Neuron (in vitro differentiated cells): Measurements from ENCODE around the gene FGG.
"Not testable (repeated sequence)": the region's sequence is repeated elsewhere in the genome, so short reads cannot be mapped to it uniquely, and the experiment has no call there.

Experiments used
- H2AFZ ChIP-seq: one replicate; pipeline ENCODE4 v1.6.1; 2013; ENCODE audit warnings: low read depth, mild to moderate bottlenecking, inconsistent platforms, low read length, moderate library complexity
- H3K27me3 ChIP-seq: one replicate; pipeline ENCODE4 v1.6.1; 2013; ENCODE audit warnings: low read length; ENCODE audit not compliant: insufficient read depth
- H3K36me3 ChIP-seq: one replicate; pipeline ENCODE4 v1.6.1; 2013; ENCODE audit warnings: low read length; ENCODE audit not compliant: insufficient read depth
- H3K4me1 ChIP-seq: one replicate; pipeline ENCODE4 v1.6.1; 2013; ENCODE audit warnings: low read length; ENCODE audit not compliant: insufficient read depth
- H3K4me3 ChIP-seq: 2 replicates; pipeline ENCODE4 v1.5.1; 2013; ENCODE audit warnings: mild to moderate bottlenecking, low read length, moderate library complexity
- H3K9me3 ChIP-seq: one replicate; pipeline ENCODE4 v1.6.1; 2013; ENCODE audit warnings: low read length

FGG gene

GRCh38 chr4:154606728-154607723, 5.4 kb downstream of the FGG start:
- Histone ChIP-seq H3K4me3 (no peak overlapping the region), H3K36me3 (no peaks in the 10 kb centered on the region), H3K27me3 (peaks cover 2% of the 10 kb centered on the region), H3K9me3 (no peaks in the 10 kb centered on the region), H2AFZ (no peak overlapping the region), H3K4me1 (no peaks in the 10 kb centered on the region)

DNA sequence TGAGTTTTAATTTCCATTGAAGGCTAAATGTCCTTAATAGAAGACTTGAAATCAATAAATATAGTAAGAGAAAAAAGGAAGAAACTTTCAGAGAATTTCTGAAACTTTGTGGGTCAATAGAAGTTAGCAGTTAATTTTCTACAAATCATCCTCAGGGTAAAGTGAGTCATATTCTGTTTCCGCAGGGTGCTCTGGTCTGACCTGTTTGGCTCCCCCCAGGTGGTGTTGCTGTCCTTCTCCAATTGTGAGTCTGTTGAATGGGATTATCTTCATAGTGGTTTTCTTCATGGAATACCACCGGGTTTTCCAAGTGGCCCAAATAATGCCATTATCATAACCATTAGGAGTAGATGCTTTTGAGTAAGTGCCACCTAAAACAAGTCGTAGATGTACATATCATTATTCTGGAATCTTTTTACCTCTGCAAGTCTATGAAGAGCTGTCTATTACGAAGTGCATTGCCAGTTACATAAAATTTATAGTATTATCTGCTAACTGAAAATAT, 7.7 kb downstream of the FGG start:
- Histone ChIP-seq H3K4me1 (no peaks in the 10 kb centered on the region), H3K36me3 (no peaks in the 10 kb centered on the region), H3K9me3 (no peaks in the 10 kb centered on the region), H3K27me3 (peaks cover 2% of the 10 kb centered on the region), H2AFZ (no peak overlapping the region), H3K4me3 (no peak overlapping the region)

DNA sequence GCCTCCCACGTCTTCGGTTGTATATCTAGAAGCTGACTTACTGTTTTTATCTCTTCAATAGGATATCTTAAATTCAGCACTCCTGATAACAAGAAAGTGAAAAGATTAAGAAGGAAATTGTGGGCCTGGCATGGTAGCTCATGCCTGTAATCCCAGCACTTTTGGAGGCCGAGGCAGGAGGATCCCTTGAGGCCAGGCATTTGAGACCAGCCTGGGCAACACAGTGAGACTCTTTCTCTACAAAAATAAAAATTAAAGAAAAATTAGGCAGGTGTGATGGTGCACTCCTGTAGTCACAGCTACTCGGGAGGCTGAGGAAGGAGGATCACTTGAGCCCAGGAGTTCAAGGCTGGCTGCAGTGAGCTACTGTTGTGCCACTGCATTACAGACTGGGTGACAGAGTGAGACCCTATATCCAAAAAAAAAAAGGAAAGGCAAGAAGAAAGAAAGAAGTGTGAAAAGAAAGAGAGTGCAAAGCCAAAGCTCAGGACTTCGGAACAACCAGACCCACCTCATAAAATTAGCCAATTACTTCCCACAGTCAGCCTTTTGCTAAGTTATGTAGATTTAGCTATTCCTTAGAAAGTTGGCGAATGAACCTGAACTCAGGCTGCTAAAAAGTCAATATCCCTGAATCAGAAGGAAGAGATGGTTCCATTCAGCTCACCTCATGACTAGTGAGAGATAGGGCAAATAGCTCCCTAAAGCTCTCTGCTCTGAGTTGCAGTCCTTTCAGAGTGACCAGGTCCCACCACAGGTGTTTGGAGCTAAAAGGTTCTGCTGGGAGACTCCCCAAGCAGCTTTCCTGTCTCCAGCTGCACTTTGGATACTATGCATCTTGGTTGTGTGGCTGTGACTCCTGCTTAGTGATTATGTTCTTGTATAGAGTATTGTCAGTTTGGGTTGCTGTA, 9.2 kb downstream of the FGG start:
- Histone ChIP-seq H3K4me1 (no peaks in the 10 kb centered on the region), H3K4me3 (no peak overlapping the region), H3K27me3 (no peaks in the 10 kb centered on the region), H3K9me3 (no peaks in the 10 kb centered on the region), H2AFZ (no peak overlapping the region), H3K36me3 (no peaks in the 10 kb centered on the region)

- Histone ChIP-seq H3K9me3 (no peaks in the 10 kb centered on the region), H3K4me1 (no peaks in the 10 kb centered on the region), H3K27me3 (no peaks in the 10 kb centered on the region), H3K36me3 (no peaks in the 10 kb centered on the region), H3K4me3 (no peak overlapping the region), H2AFZ (no peak overlapping the region)
Measured at GRCh38 chr4:154602404-154603020, 9.9 kb downstream of the FGG start.

DNA sequence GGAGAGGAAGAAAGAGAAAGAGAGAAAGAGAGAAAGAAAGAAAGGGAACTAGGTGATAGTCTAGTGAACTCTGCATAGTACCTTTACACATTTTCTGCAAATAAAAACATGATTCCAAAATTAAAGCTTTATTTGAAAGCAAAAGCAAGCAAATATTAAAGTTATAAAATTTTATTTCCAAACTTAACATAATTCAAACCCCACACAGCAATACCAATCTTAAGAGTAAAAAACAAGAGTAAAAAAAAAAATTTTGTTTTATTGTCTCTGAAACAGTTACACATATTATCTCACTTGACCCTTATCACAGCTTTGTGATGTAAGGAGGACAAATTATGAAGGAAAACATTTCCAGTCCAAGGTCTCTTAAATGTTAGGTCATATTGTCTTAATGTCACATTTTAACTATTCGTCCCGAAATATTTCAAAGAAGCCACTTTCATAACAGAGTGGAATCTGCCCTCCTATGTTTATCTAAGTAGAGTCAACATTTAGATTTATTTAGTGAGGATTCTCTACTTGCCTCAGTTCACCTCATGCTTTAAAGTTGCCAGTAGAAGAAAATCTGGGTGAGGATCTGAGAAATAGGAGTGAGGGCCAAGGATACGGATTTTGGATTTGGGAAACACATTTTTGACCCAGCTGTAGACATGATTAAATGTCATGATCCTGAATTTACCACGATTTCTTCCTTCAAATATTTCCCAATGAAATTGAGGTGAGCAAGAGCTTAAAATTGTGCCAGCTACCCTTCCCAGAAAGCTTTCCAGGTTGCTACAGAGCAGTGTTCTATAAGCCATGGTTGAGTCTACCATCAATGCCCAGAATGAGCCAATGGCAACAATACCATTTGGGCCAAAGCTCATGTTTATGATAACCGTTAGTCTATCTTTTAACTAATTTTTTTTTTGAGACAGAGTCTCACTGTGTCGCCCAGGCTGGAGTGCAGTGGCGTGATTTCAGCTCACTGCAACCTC, 14.4 kb downstream of the FGG start:
- no peak overlapping the region for H2AFZ ChIP-seq
- H3K36me3 ChIP-seq, result no peaks in the 10 kb centered on the region
- H3K9me3 ChIP-seq, result no peaks in the 10 kb centered on the region
- H3K4me1 ChIP-seq, result no peaks in the 10 kb centered on the region
- H3K27me3 ChIP-seq, result no peaks in the 10 kb centered on the region
- H3K4me3 ChIP-seq, result no peak overlapping the region

GRCh38 chr4:154597281-154597680, 15.2 kb downstream of the FGG start:
- not testable (repeated sequence) for H3K27me3 ChIP-seq, H3K9me3 ChIP-seq, H3K4me3 ChIP-seq, H3K36me3 ChIP-seq, H3K4me1 ChIP-seq, H2AFZ ChIP-seq

DNA sequence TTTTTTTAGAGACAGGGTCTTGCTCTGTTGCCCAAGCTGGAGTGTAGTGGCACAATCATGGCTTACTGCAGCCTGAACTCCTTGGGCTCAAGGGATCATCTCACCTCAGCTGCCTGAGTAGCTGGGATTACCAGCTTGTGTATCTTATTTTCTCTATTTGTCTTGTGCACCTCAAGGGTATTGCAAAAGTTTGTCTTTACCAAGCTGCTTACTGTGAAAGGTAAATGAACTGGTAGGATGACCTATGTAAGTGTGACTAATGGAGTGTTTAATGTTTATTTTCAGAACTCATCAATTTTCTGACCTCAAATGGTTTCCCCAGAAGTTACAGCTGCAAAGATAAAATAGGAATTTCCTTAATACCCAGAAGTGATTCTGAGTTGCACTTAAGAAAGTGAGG, 16.6 kb downstream of the FGG start:
- H3K9me3 ChIP-seq, result no peaks in the 10 kb centered on the region
- no peak overlapping the region for H3K4me3 ChIP-seq
- no peak overlapping the region for H2AFZ ChIP-seq
- no peaks in the 10 kb centered on the region for H3K36me3 ChIP-seq
- no peaks in the 10 kb centered on the region for H3K4me1 ChIP-seq
- no peaks in the 10 kb centered on the region for H3K27me3 ChIP-seq

- not testable (repeated sequence) for H3K27me3 ChIP-seq, H3K9me3 ChIP-seq, H2AFZ ChIP-seq, H3K36me3 ChIP-seq, H3K4me1 ChIP-seq, H3K4me3 ChIP-seq
Measured at GRCh38 chr4:154594343-154594742, 18.1 kb downstream of the FGG start.

DNA sequence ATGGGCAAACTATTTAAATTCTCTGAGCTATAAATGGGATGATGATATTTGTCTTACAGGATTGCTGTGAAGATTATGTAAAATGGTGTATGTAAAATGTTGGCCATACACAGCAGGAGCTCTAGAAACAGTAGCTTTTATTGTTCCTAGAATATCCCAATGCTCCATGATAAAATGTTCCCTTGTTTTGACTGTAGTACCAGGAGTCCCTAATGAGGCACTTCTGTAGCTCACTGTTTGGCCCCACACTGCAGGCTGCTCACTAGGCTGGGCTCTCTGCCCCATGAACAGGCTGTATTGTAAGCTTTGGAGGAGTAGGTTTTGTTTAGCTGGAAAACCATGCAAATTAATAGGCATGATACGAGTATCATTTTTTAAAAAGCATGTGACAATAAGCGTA, 18.6 kb downstream of the FGG start:
- Histone ChIP-seq H3K27me3 (peaks cover 10% of the 10 kb centered on the region), H3K36me3 (no peaks in the 10 kb centered on the region), H3K4me3 (no peak overlapping the region), H3K9me3 (no peaks in the 10 kb centered on the region), H3K4me1 (no peaks in the 10 kb centered on the region), H2AFZ (no peak overlapping the region)

DNA sequence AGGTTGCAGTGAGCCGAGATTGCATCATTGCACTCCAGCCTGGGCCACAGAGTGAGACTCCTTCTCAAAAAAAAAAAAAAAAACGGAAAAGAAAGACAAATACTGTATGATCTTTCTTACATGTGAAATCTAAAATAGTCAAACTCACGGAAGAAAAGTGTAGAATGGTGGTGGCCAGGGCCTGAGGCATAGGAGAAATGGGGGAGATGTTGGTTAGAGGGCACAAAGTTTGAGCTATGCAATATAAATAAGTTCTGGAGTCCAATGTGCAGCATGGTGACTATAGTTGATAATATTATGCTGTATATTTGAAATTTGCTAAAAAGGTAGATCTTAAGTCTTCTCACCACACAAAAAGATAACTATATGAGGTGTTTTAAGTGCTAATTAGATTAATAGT, 20.6 kb downstream of the FGG start:
- Histone ChIP-seq H3K36me3 (no peaks in the 10 kb centered on the region), H2AFZ (no peak overlapping the region), H3K9me3 (no peaks in the 10 kb centered on the region), H3K4me1 (no peaks in the 10 kb centered on the region), H3K27me3 (peaks cover 10% of the 10 kb centered on the region), H3K4me3 (no peak overlapping the region)

- Histone ChIP-seq H3K4me3 (no peak within 1 kb of the TSS), H3K9me3 (no peaks in the 10 kb centered on the region), H3K4me1 (no peaks in the 10 kb centered on the region), H2AFZ (no peak within 1 kb of the TSS), H3K36me3 (no peaks in the 10 kb centered on the region), H3K27me3 (peaks cover 10% of the 10 kb centered on the region)
Measured at GRCh38 chr4:154590329-154591006, 22.0 kb downstream of the FGG start, which contains the start of gene FGA. FGA (minus strand) TSS chr4:154590742; CDS start chr4:154590687, 55 bp downstream.
